HCT116 (cell line): ENCODE data around the gene GRIP2. TPM values are rescaled to one million over a fixed set of nuclear protein-coding genes. Genes with fewer than 3 reads are reported as not detected.

Experiments
- ATAC-seq: fragments of 200-7000 bp; cut with Tn5 transposase; 2 replicates; pipeline ENCODE4 v1.9.1; 2020; ENCODE audit warnings: mild to moderate bottlenecking, moderate library complexity
- BruUV-seq: library from RNA; stranded (reverse); fragments of 400-500 nt; replicated peaks from 2 replicates; lab custom pipeline; 2021; lab: Mats Ljungman, UMichigan
- CTCF ChIA-PET: fragments of 300-600 bp; sonication (Branson Sonifier 250); formaldehyde crosslinking; loops from one replicate; lab custom pipeline; 2021; ENCODE audit warnings: antibody characterized with exemption; lab: Charles Lee
- POLR2A ChIA-PET: fragments of 300-600, 350-600 bp; sonication (Branson Sonifier 250); formaldehyde crosslinking; loops from one replicate; lab custom pipeline; 2021; ENCODE audit warnings: antibody characterized with exemption; lab: Charles Lee
- RAD21 ChIA-PET, 2 experiments: fragments of 300-600 bp; sonication (Branson Sonifier 250); formaldehyde crosslinking; loops; one replicate each; lab custom pipeline; 2023; ENCODE audit warnings: low total read pairs in 2 of 2; ENCODE audit not compliant: uncharacterized antibody in 2 of 2, unreplicated experiment in 2 of 2, low non-redundant PET in 1 of 2; lab: Charles Lee
- DNase-seq: peaks from one replicate; pipeline ENCODE4 v3.0.0-alpha.2; 2010; ENCODE audit warnings: low read depth, low spot score
- H2AFZ ChIP-seq: fragments of 200-600 bp; shearing (Covaris generic), sonication (generic); 2 replicates; pipeline ENCODE4 v1.6.1; 2017; ENCODE audit warnings: low read depth, mixed run types, mixed read lengths, antibody characterized with exemption, low read length; ENCODE audit not compliant: poor library complexity, severe bottlenecking
- H3K27ac ChIP-seq: 2 replicates; pipeline ENCODE4 v1.5.1; 2012; ENCODE audit warnings: low read depth, low read length
- H3K27me3 ChIP-seq: fragments of 200-600 bp; sonication (generic); 2 replicates; pipeline ENCODE4 v1.6.1; 2016; ENCODE audit warnings: mixed run types, low read length, mixed read lengths; ENCODE audit not compliant: insufficient read depth
- H3K36me3 ChIP-seq, 2 experiments: fragments of 200-500 bp in 1 of 2; fragments of 200-600 bp in 1 of 2; sonication (Bioruptor generic) in 1 of 2; sonication (generic) in 1 of 2; 2 replicates each; pipeline versions ENCODE4 v1.5.1 to v1.6.1; 2014 to 2016; ENCODE audit warnings: low read length in 2 of 2, inconsistent platforms in 1 of 2, mixed read lengths in 1 of 2, mixed run types in 1 of 2; ENCODE audit not compliant: insufficient read depth in 2 of 2, control insufficient read depth in 1 of 2
- H3K4me1 ChIP-seq, 2 experiments: fragments of 200-600 bp in 1 of 2; sonication (generic) in 1 of 2; 2 replicates each; pipeline versions ENCODE4 v1.5.1 to v1.6.1; 2012 to 2017; ENCODE audit warnings: low read length in 2 of 2, inconsistent platforms in 1 of 2, mild to moderate bottlenecking in 1 of 2, mixed read lengths in 1 of 2, mixed run types in 1 of 2, moderate library complexity in 1 of 2; ENCODE audit not compliant: insufficient read depth in 2 of 2, control insufficient read depth in 1 of 2
- H3K4me2 ChIP-seq: fragments of 200-600 bp; sonication (generic); 2 replicates; pipeline ENCODE4 v1.6.1; 2017; ENCODE audit warnings: mixed run types, low read length, mixed read lengths
- H3K4me3 ChIP-seq, 2 experiments: fragments of 200-600 bp in 1 of 2; sonication (generic) in 1 of 2; replicated peaks in 1 of 2; 2 replicates each; pipeline ENCODE4 v1.5.1; 2011 to 2016; ENCODE audit warnings: low read length in 2 of 2, control low read depth in 1 of 2, low read depth in 1 of 2, mild to moderate bottlenecking in 1 of 2, mixed read lengths in 1 of 2, mixed run types in 1 of 2
- H3K79me2 ChIP-seq: fragments of 200-600 bp; sonication (generic); 2 replicates; pipeline ENCODE4 v1.6.1; 2017; ENCODE audit warnings: mild to moderate bottlenecking, mixed run types, low read length, moderate library complexity, mixed read lengths; ENCODE audit not compliant: insufficient read depth
- H3K9ac ChIP-seq: fragments of 200-600 bp; sonication (generic); 2 replicates; pipeline ENCODE4 v1.6.1; 2016; ENCODE audit warnings: low read length, mixed read lengths
- H3K9me2 ChIP-seq: fragments of 200-600 bp; sonication (generic), shearing (Covaris generic); 2 replicates; pipeline ENCODE4 v1.6.1; 2017; ENCODE audit warnings: mixed run types, mild to moderate bottlenecking, moderate library complexity; ENCODE audit not compliant: insufficient read depth
- H3K9me3 ChIP-seq, 2 experiments: fragments of 200-500 bp in 1 of 2; fragments of 200-600 bp in 1 of 2; sonication (Bioruptor generic) in 1 of 2; sonication (generic) in 1 of 2; 2 replicates each; pipeline ENCODE4 v1.6.1; 2014 to 2017; ENCODE audit warnings: low read length in 2 of 2, mixed read lengths in 2 of 2, inconsistent platforms in 1 of 2, low read depth in 1 of 2, mild to moderate bottlenecking in 1 of 2, mixed run types in 1 of 2, moderate library complexity in 1 of 2; ENCODE audit not compliant: control insufficient read depth in 1 of 2, insufficient read depth in 1 of 2
- H4K20me1 ChIP-seq: fragments of 200-600 bp; sonication (generic), shearing (Covaris generic); 2 replicates; pipeline ENCODE4 v1.6.1; 2017; ENCODE audit warnings: mixed run types, mild to moderate bottlenecking, moderate library complexity; ENCODE audit not compliant: insufficient read depth
- ATF3 ChIP-seq: IDR thresholded peaks from 2 replicates; pipeline ENCODE4 v1.6.1; 2012
- CEBPB ChIP-seq: IDR thresholded peaks from 2 replicates; pipeline ENCODE4 v1.6.1; 2012; ENCODE audit warnings: low read depth
- CTCF ChIP-seq, 3 experiments: fragments of 200-600 bp in 1 of 3; sonication (generic) in 1 of 3; IDR thresholded peaks in 2 of 3; conservative IDR thresholded peaks in 1 of 3; 2 replicates each; pipeline ENCODE4 v1.5.1; 2012 to 2017; ENCODE audit warnings: low read depth in 2 of 3, low read length in 2 of 3, antibody characterized with exemption in 1 of 3, borderline replicate concordance in 1 of 3, control low read depth in 1 of 3, mild to moderate bottlenecking in 1 of 3, mixed read lengths in 1 of 3, mixed run types in 1 of 3, moderate library complexity in 1 of 3; ENCODE audit not compliant: insufficient read depth in 1 of 3
- EGR1 ChIP-seq: IDR thresholded peaks from 2 replicates; pipeline ENCODE4 v1.6.1; 2012; ENCODE audit warnings: low read depth
- ELF1 ChIP-seq: IDR thresholded peaks from 2 replicates; pipeline ENCODE4 v1.6.1; 2012; ENCODE audit warnings: low read depth, borderline replicate concordance
- FOSL1 ChIP-seq: IDR thresholded peaks from 2 replicates; pipeline ENCODE4 v1.6.1; 2012; ENCODE audit warnings: low read depth
- POLR2AphosphoS5 ChIP-seq: IDR thresholded peaks from 2 replicates; pipeline ENCODE4 v1.6.1; 2011; ENCODE audit warnings: mild to moderate bottlenecking, low read depth, low read length, moderate library complexity
- RAD21 ChIP-seq: IDR thresholded peaks from 2 replicates; pipeline ENCODE4 v1.6.1; 2012; ENCODE audit warnings: low read depth, mild to moderate bottlenecking
- REST ChIP-seq: IDR thresholded peaks from 2 replicates; pipeline ENCODE4 v1.6.1; 2012; ENCODE audit warnings: low read depth
- SIN3A ChIP-seq: IDR thresholded peaks from 2 replicates; pipeline ENCODE4 v1.6.1; 2012; ENCODE audit warnings: low read depth
- SP1 ChIP-seq: IDR thresholded peaks from 2 replicates; pipeline ENCODE4 v1.6.1; 2012; ENCODE audit warnings: low read depth
- SRF ChIP-seq: IDR thresholded peaks from 2 replicates; pipeline ENCODE4 v1.6.1; 2012; ENCODE audit warnings: low read depth
- TCF7L2 ChIP-seq: IDR thresholded peaks from 2 replicates; pipeline ENCODE4 v1.7.0; 2011; ENCODE audit warnings: borderline replicate concordance, inconsistent platforms; ENCODE audit not compliant: insufficient read depth, insufficient read length; ENCODE audit errors: extremely low read depth
- YY1 ChIP-seq: IDR thresholded peaks from 2 replicates; pipeline ENCODE4 v1.6.1; 2011; ENCODE audit warnings: low read length, low read depth, moderate library complexity, mild to moderate bottlenecking; ENCODE audit not compliant: insufficient replicate concordance; ENCODE audit errors: extremely low read depth
- ZBTB33 ChIP-seq: IDR thresholded peaks from 2 replicates; pipeline ENCODE4 v1.6.1; 2011; ENCODE audit warnings: mild to moderate bottlenecking, low read length, moderate library complexity; ENCODE audit not compliant: insufficient replicate concordance; ENCODE audit errors: extremely low read depth
- ZFX ChIP-seq: fragments of 450-650 bp; IDR thresholded peaks from 2 replicates; pipeline ENCODE4 v1.6.1; 2017
- intact Hi-C: fragments of 100-400 bp; cut with micrococcal nuclease; formaldehyde crosslinking; loops from 2 replicates; pipeline ENCODE4 v1.10.0; 2022
- total RNA-seq: library from RNA; stranded (reverse); gene quantifications from one replicate; pipeline ENCODE4 v1.2.1, GENCODE V29; 2021; ENCODE audit not compliant: unreplicated experiment

The GRIP2 gene
- total RNA-seq, 1 experiment from 2014 or later: 0.34 TPM

GRCh38 chr3:14487086-14487485 lies 53.1 kb downstream of the GRIP2 start:
- no peak for DNase-seq
- H3K9me3 ChIP-seq: no peaks in the 10 kb centered on the region
- H3K36me3 ChIP-seq: peaks cover 8 to 20% of the 10 kb centered on the region in 2 experiments; a peak in 3 of 4 replicates
- H3K27me3 ChIP-seq: no peaks in the 10 kb centered on the region
- H3K9me2 ChIP-seq: no peaks in the 10 kb centered on the region
- no peaks in the 10 kb centered on the region for H3K79me2 ChIP-seq
- ChIA-PET RAD21 (no interaction called here), CTCF (no interaction called here), POLR2A (no interaction called here)
- intact Hi-C loops: no loop called here
- no peak overlapping the region for H3K4me2 ChIP-seq
- TF ChIP-seq ELF1 (no peak), TCF7L2 (no peak), CEBPB (no peak), REST (no peak), SP1 (no peak), SRF (no peak), RAD21 (no peak), ATF3 (no peak), EGR1 (no peak), FOSL1 (no peak), YY1 (no peak), SIN3A (no peak), ZFX (no peak), ZBTB33 (no peak), CTCF (IDR thresholded peaks at IDR 0.05 in 2 of 3, conservative IDR thresholded peaks at IDR 0.05 in 1 of 3; ENCODE audit: borderline replicate concordance in 1 of 3, insufficient read depth in 1 of 3, low read depth in 2 of 3, low read length in 2 of 3) (no peak), POLR2AphosphoS5 (no peak)
- BruUV-seq: no TSS peak
- H4K20me1 ChIP-seq: no peaks in the 10 kb centered on the region
- H3K4me1 ChIP-seq: no peaks in the 10 kb centered on the region
- H3K9ac ChIP-seq: no peak overlapping the region
- H2AFZ ChIP-seq: no peak overlapping the region
- no peak overlapping the region for H3K27ac ChIP-seq
- H3K4me3 ChIP-seq: no peak overlapping the region
- ATAC-seq: no peak
